ENCODE data around the gene GSTA5.

GRCh38 chr6:52877786-52878185 is 37.2 kb upstream of the GSTA5 start:
- TF ChIP-seq POLR2A (IDR thresholded peaks at IDR 0.05) (no peak), CTCF (IDR thresholded peaks at IDR 0.05) (no peak)

All from tibial nerve (tissue), 3 donors.